ENCODE measurements around the gene C6orf89. TPM values are rescaled to one million over a fixed set of nuclear protein-coding genes. Genes with fewer than 3 reads are reported as not detected.

Gene C6orf89
- total and polyA plus RNA-seq, 2 of the 13 experiments (the other 11 are each of a cell fraction or from before 2014, with no cell fraction given): 22.1 to 32.2 TPM

GRCh38 chr6:36847152-36847551 lies 38.6 kb upstream of the C6orf89 start:
- no peak for TF ChIP-seq NR2C2 (CRISPR knock-in tag; IDR thresholded peaks at IDR 0.05; ENCODE audit: borderline replicate concordance)
- TF ChIP-seq, protein P1, sequence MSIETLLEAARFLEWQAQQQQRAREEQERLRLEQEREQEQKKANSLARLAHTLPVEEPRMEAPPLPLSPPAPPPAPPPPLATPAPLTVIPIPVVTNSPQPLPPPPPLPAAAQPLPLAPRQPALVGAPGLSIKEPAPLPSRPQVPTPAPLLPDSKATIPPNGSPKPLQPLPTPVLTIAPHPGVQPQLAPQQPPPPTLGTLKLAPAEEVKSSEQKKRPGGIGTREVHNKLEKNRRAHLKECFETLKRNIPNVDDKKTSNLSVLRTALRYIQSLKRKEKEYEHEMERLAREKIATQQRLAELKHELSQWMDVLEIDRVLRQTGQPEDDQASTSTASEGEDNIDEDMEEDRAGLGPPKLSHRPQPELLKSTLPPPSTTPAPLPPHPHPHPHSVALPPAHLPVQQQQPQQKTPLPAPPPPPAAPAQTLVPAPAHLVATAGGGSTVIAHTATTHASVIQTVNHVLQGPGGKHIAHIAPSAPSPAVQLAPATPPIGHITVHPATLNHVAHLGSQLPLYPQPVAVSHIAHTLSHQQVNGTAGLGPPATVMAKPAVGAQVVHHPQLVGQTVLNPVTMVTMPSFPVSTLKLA (IDR thresholded peaks at IDR 0.05): peak; percentile 95
- no peak overlapping the region for H3K27ac ChIP-seq (ENCODE audit: extremely low read length, insufficient read depth, low read length)
- H3K9me3 ChIP-seq (ENCODE audit: low read length): no peaks in the 10 kb centered on the region
- intact Hi-C loops (cut with micrococcal nuclease; ENCODE audit: unreplicated experiment) (no loop called here), in situ Hi-C loops (cut with HindIII; ENCODE audit: extremely low pct_ligation_motif_present, low pct_unique_long_range_greater_than_20kb) (no loop called here)
- POLR2A ChIA-PET: no interaction called here
- no peak overlapping the region for H2AFZ ChIP-seq (ENCODE audit: low read length)
- H3K79me2 ChIP-seq (ENCODE audit: insufficient read depth, low read length): no peaks in the 10 kb centered on the region
- DNase-seq (ENCODE audit: low spot score) (no peak), ATAC-seq (no peak), FAIRE-seq (no peak)
- no peak overlapping the region for H3K4me2 ChIP-seq (ENCODE audit: low read depth, low read length)
- no peaks in the 10 kb centered on the region for H3K36me3 ChIP-seq (replicated peaks in 1 of 2; ENCODE audit: control insufficient read depth in 1 of 2, insufficient read depth in 2 of 2, low read length in 2 of 2)
- peaks cover 2 to 4% of the 10 kb centered on the region in 2 experiments; a peak in 2 of 5 replicates for H3K27me3 ChIP-seq (ENCODE audit: control insufficient read depth in 1 of 2, insufficient read depth in 2 of 2, low read length in 2 of 2)
- H3K9ac ChIP-seq (ENCODE audit: insufficient read depth, low read depth, low read length): no peak overlapping the region
- no TSS peak for BruUV-seq (replicated peaks)
- no peak overlapping the region for H3K4me3 ChIP-seq (replicated peaks in 1 of 3; ENCODE audit: insufficient read depth in 1 of 3, low read depth in 2 of 3, low read length in 3 of 3)
- peaks cover 18% of the 10 kb centered on the region for H3K4me1 ChIP-seq (ENCODE audit: insufficient read depth, low read length)
- no peaks in the 10 kb centered on the region for H4K20me1 ChIP-seq (ENCODE audit: insufficient read depth, low read length)
- CTCF ChIA-PET (ENCODE audit: low intra/inter-chr PET ratio, low total read pairs): no interaction called here
- WGBS (ENCODE audit: low lambda C conversion rate): 83% methylated on average over 4 of the region's 4 CpGs

- Histone ChIP-seq H3K4me3 (replicated peaks in 1 of 3; ENCODE audit: insufficient read depth in 1 of 3, low read depth in 2 of 3, low read length in 3 of 3) (no peak overlapping the region), H3K27ac (ENCODE audit: extremely low read length, insufficient read depth, low read length) (no peak overlapping the region), H3K9me3 (ENCODE audit: low read length) (no peaks in the 10 kb centered on the region), H2AFZ (ENCODE audit: low read length) (no peak overlapping the region), H3K9ac (ENCODE audit: insufficient read depth, low read depth, low read length) (no peak overlapping the region), H3K4me2 (ENCODE audit: low read depth, low read length) (no peak overlapping the region), H3K4me1 (ENCODE audit: insufficient read depth, low read length) (peaks cover 27% of the 10 kb centered on the region), H3K79me2 (ENCODE audit: insufficient read depth, low read length) (no peaks in the 10 kb centered on the region), H4K20me1 (ENCODE audit: insufficient read depth, low read length) (no peaks in the 10 kb centered on the region), H3K36me3 (replicated peaks in 1 of 2; ENCODE audit: control insufficient read depth in 1 of 2, insufficient read depth in 2 of 2, low read length in 2 of 2) (no peaks in the 10 kb centered on the region), H3K27me3 (ENCODE audit: control insufficient read depth in 1 of 2, insufficient read depth in 2 of 2, low read length in 2 of 2) (peaks cover 2% of the 10 kb centered on the region in 2 experiments; a peak in 2 of 5 replicates)
- FAIRE-seq (no peak), DNase-seq (ENCODE audit: low spot score) (no peak), ATAC-seq (no peak)
- POLR2A ChIA-PET: interaction anchor here (1.7 kb wide), 1 partner anchor 18 kb away, joined by 6 read pairs; no protein-coding TSS in a partner anchor
- intact Hi-C loops (cut with micrococcal nuclease; ENCODE audit: unreplicated experiment): loop anchor here (1.0 kb wide), 1 partner anchor 35 kb away; no protein-coding TSS in a partner anchor
- no TSS peak for BruUV-seq (replicated peaks)
- CTCF ChIA-PET (ENCODE audit: low intra/inter-chr PET ratio, low total read pairs): no interaction called here
- in situ Hi-C loops (cut with HindIII; ENCODE audit: extremely low pct_ligation_motif_present, low pct_unique_long_range_greater_than_20kb): no loop called here
- 81% methylated on average over 6 of the region's 6 CpGs for WGBS (ENCODE audit: low lambda C conversion rate)
- TF ChIP-seq TBX3 (IDR thresholded peaks at IDR 0.05; ENCODE audit: borderline replicate concordance) (no peak), NFKB2 (CRISPR knock-in tag; IDR thresholded peaks at IDR 0.05; ENCODE audit: borderline replicate concordance) (no peak), ZNF614 (CRISPR knock-in tag; IDR thresholded peaks at IDR 0.05; ENCODE audit: borderline replicate concordance) (no peak), ZNF510 (CRISPR knock-in tag; IDR thresholded peaks at IDR 0.05; ENCODE audit: low read depth) (no peak), KLF6 (CRISPR knock-in tag; IDR thresholded peaks at IDR 0.05) (no peak), ZNF235 (CRISPR knock-in tag; IDR thresholded peaks at IDR 0.05; ENCODE audit: borderline replicate concordance) (no peak), FOXP1 (IDR thresholded peaks at IDR 0.05) (no peak), FOXP1 (CRISPR knock-in tag; IDR thresholded peaks at IDR 0.05) (no peak), NFE2L1 (CRISPR knock-in tag; IDR thresholded peaks at IDR 0.05; ENCODE audit: borderline replicate concordance) (no peak), ZNF224 (CRISPR knock-in tag; IDR thresholded peaks at IDR 0.05) (no peak), HOXA5 (CRISPR knock-in tag; IDR thresholded peaks at IDR 0.05) (no peak), YEATS4 (CRISPR knock-in tag; IDR thresholded peaks at IDR 0.05; ENCODE audit: borderline replicate concordance) (no peak), ZBTB8A (CRISPR knock-in tag; IDR thresholded peaks at IDR 0.05; ENCODE audit: borderline replicate concordance, low read depth) (no peak), ZNF570 (CRISPR knock-in tag; IDR thresholded peaks at IDR 0.05; ENCODE audit: borderline replicate concordance) (no peak), SMAD1 (CRISPR knock-in tag; IDR thresholded peaks at IDR 0.05; ENCODE audit: borderline replicate concordance, low read depth) (no peak), ATF7-NPFF (CRISPR knock-in tag; IDR thresholded peaks at IDR 0.05; ENCODE audit: low read depth) (no peak), ZNF747 (CRISPR knock-in tag; IDR thresholded peaks at IDR 0.05; ENCODE audit: borderline replicate concordance) (no peak)
Measured at GRCh38 chr6:36847991-36848390, 37.8 kb upstream of the C6orf89 start.

Data from HepG2 (cell line).